RWPE1 (cell line): Measurements from ENCODE around the gene UNC13C.

Experiments used
- CTCF ChIA-PET: fragments of 350-600 bp; sonication (Branson Sonifier 250); formaldehyde crosslinking; extraction: SDS; loops from one replicate; lab custom pipeline; 2021; lab: Yijun Ruan, JAX
- POLR2A ChIA-PET: fragments of 400-600 bp; formaldehyde crosslinking; extraction: SDS; loops from one replicate; lab custom pipeline; 2020; ENCODE audit warnings: antibody characterized with exemption; ENCODE audit not compliant: low non-redundant PET; lab: Yijun Ruan, JAX
- DNase-seq: peaks from one replicate; pipeline ENCODE4 v3.0.0; 2012; ENCODE audit warnings: low spot score
- H3K27ac ChIP-seq: fragments of 450-650 bp; 2 replicates; pipeline ENCODE4 v1.5.1; 2017
- TF ChIP-seq, protein P1 (sequence below): fragments of 450-650 bp; conservative IDR thresholded peaks from 2 replicates; pipeline ENCODE4 v1.5.1; 2017; ENCODE audit warnings: low read depth, mild to moderate bottlenecking

The UNC13C gene

DNA sequence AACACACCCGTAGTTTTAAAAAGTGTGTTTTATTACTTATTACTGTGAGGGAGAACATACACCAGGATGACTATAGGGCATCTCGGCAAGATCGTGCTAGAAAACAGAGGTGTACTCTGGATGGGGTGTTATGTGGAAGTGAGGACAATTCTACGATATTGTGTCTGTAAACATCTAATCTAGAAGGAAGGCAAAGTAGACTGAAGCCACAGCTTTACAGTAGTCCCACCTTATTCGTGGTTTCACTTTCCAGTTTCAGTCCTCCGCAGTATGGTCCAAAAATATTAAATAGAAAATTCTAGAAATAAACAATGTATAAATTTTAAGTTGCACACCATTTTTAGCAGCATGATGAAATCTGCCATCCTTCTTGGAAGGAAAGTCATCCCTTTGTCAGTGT lies 277.9 kb downstream of the UNC13C start:
- ChIA-PET CTCF (no interaction called here), POLR2A (no interaction called here)
- TF ChIP-seq, protein P1, sequence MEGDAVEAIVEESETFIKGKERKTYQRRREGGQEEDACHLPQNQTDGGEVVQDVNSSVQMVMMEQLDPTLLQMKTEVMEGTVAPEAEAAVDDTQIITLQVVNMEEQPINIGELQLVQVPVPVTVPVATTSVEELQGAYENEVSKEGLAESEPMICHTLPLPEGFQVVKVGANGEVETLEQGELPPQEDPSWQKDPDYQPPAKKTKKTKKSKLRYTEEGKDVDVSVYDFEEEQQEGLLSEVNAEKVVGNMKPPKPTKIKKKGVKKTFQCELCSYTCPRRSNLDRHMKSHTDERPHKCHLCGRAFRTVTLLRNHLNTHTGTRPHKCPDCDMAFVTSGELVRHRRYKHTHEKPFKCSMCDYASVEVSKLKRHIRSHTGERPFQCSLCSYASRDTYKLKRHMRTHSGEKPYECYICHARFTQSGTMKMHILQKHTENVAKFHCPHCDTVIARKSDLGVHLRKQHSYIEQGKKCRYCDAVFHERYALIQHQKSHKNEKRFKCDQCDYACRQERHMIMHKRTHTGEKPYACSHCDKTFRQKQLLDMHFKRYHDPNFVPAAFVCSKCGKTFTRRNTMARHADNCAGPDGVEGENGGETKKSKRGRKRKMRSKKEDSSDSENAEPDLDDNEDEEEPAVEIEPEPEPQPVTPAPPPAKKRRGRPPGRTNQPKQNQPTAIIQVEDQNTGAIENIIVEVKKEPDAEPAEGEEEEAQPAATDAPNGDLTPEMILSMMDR = no peak
- DNase-seq = no peak
- H3K27ac ChIP-seq = no peak overlapping the region

DNA sequence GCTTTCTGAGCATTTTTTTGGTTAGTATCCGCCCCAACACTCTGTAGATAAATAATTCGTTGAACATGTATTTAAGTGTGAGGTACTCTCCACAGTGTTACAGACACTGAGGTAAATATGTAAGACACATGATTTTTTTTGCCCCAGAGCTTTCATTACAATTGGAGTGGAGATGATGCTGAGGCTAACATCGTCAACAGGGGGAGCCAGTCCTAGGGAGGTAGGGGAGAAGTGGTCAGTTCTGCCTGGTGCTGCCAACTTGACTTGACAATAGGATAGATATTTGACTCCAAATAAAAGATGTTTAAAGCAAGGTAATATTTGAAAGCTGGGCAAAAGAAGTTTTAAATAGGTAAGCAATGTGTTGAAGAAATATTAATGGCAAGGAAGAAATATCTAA lies 295.7 kb downstream of the UNC13C start:
- TF ChIP-seq, protein P1 = no peak
- POLR2A ChIA-PET = no interaction called here
- CTCF ChIA-PET = interaction anchor here (0.6 kb wide), 1 partner anchor 25 kb away, joined by 3 read pairs; no protein-coding TSS in a partner anchor
- no peak overlapping the region for H3K27ac ChIP-seq
- no peak for DNase-seq

DNA sequence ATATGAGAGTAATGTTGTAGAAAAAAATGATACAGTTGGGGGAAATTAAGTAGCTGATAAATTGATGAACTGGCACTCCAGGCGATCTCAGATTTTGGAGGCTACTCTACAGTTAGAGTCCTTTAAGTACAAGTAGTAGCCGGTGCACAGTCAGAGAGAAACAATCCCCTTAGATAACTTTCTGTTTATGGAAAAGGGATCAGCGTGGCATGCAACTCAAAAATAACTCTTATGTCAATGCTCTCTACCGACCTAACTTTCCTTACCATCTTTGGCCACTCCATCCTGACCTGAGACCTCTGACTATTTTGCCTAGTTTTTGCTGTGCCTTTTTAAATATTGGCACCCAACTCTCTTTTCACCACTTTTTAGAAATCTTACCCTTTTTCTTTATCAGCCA lies 299.6 kb downstream of the UNC13C start:
- POLR2A ChIA-PET = no interaction called here
- CTCF ChIA-PET = no interaction called here
- TF ChIP-seq, protein P1 = no peak
- no peak for DNase-seq
- no peak overlapping the region for H3K27ac ChIP-seq

DNA sequence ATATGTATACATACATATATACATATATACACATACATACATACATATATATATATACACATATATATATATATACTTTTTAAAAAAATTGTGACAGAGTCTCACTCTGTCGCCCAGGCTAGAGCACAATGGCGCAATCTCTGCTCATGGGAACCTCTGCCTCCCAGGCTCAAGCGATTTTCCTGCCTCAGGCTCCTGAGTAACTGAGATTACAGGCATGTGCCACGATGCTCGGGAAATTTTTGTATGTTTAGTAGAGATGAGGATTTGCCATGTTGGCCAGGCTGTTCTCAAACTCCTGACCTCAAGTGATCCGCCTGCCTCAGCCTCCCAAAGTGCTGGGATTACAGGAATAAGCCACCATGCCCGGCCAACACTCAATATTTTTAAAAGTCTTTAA lies 302.5 kb downstream of the UNC13C start:
- DNase-seq = no peak
- CTCF ChIA-PET = no interaction called here

DNA sequence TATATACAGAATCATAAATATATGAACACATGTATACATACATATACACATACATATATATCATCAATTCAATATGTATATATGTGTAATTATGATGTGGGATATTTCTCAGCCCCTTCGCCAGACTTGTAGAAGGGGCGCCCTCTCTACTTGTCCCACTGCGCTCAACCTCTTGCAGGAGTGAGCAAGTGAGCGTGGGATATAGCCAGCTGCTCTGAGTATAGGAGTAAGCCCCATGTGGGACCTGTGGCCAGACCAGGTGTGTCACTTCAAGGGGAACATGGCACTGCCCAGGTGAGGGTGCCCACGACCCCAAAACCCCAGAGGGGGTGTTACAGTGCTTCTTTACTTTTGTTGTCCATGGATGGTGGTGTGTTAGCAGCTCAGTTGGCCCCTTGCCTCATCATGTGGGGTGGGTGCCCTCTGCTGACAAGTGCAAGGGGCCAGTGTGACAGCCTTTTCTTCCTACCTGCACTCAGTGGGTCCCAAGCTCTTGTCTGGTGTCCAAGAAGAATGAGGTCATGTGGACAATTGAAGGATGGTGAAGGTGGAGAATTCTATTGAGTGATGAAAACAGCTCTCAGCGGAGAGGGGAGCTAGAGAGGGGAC lies 304.1 kb downstream of the UNC13C start:
- DNase-seq = no peak
- ChIA-PET CTCF (interaction anchor here (0.7 kb wide), 1 partner anchor 598 kb away, joined by 3 read pairs; no protein-coding TSS in a partner anchor), POLR2A (no interaction called here)
- TF ChIP-seq, protein P1 = no peak
- no peak overlapping the region for H3K27ac ChIP-seq

More for the DNA sequence above, 302.5 kb downstream of the UNC13C start:
- TF ChIP-seq, protein P1 = no peak
- POLR2A ChIA-PET = no interaction called here
- H3K27ac ChIP-seq = no peak overlapping the region

DNA sequence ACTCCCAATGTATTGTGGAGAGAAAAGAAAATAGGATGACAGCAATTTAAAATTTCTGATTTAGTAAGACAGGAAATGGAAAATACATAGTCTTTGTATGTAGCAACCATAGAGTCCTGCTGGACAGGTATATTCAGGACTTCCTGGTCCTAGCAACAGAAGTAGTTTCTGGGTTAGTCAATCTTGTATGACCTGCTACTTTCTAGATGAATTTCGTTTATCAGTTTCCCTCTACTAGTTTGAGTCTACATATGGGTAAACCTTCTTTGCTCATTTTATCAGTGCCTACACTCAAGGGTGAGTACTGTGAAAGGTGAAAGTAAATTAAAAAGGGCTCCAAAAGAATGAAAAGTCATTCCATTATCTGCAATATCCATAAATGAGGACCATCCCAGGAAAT lies 309.8 kb downstream of the UNC13C start:
- TF ChIP-seq, protein P1 = no peak
- H3K27ac ChIP-seq = no peak overlapping the region
- DNase-seq = no peak
- ChIA-PET CTCF (no interaction called here), POLR2A (no interaction called here)
